Activated naive CD8-positive, alpha-beta T cell treated with anti-CD3 and anti-CD28 coated beads, Interleukin-2, amount 50 U/mL, for 24 hours (primary cell): ENCODE results near the gene TMEM63A.

Experiments used
- ATAC-seq: fragments of 150-1000 bp; cut with Tn5 transposase; one replicate; pipeline ENCODE4 v1.10.0; 2021
- DNase-seq: peaks from one replicate; pipeline ENCODE4 v3.0.0; 2021
- H3K27ac Mint-ChIP-seq: one replicate; pipeline ENCODE4 v1.8.0; 2021; ENCODE audit warnings: mild to moderate bottlenecking, mixed read lengths
- H3K27me3 Mint-ChIP-seq: one replicate; pipeline ENCODE4 v1.8.0; 2021; ENCODE audit warnings: mixed read lengths
- H3K36me3 Mint-ChIP-seq: one replicate; pipeline ENCODE4 v1.8.0; 2021; ENCODE audit warnings: low read depth, mixed read lengths
- H3K4me1 Mint-ChIP-seq: one replicate; pipeline ENCODE4 v1.8.0; 2021; ENCODE audit warnings: mixed read lengths
- H3K4me3 Mint-ChIP-seq: one replicate; pipeline ENCODE4 v1.8.0; 2021; ENCODE audit warnings: mild to moderate bottlenecking, moderate library complexity, mixed read lengths
- H3K9me3 Mint-ChIP-seq: one replicate; pipeline ENCODE4 v1.8.0; 2021; ENCODE audit warnings: mixed read lengths

TMEM63A gene

DNA sequence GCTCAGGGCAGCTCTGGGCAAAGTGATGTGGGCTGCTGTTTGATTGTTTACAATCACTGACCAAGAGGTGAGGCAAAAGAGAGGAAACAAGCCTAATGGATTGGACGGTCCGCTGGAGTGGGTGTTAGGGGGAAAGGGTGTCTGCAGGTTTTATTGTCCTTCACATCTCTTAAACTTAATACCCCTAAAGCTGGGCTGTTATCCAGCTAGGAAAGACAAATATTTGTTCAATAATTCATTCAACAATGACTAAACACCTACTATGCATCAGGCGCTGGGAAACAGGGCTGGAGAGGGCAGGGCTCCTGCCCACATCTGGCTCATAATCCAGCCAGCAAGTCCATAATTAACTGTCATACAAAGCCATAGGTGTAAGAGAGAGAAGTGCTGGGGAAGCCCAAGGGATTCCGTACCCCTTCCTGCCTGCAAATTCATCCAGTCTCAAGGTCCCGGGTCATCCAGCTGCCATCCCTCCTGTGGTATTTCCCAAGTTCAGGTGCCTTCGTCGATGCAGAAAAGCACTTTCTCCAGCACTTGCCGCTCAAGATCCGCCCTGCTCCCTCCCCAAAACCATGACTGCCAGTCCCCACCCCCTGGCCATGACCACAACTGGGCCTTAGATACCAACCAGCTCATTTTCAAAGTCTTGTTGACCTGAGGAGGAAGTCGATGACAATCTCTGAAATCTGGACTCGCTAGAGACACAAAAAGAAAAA lies 10.7 kb downstream of the TMEM63A start:
- no peak overlapping the region for H3K4me3 Mint-ChIP-seq

DNA sequence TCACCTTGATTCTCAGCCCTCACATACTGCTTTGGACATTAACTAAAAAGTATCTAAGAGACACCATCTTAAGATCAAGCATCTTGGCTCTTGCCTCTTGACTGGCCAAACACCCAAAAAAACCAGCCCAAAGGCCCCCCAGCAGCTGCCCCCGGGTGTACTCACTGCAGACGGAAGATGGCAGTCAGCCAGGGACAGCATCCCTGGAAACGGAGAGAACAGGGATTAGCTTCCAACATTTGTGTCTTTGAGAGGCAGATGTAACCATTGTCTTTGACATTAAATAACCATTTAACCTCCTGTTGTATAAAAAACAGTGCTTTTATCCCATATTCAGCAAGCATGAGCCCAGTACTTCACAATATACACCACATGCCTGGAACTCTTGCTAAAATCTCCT lies 11.3 kb downstream of the TMEM63A start:
- H3K27me3 Mint-ChIP-seq, result no peaks in the 10 kb centered on the region
- H3K36me3 Mint-ChIP-seq, result peaks cover 19% of the 10 kb centered on the region
- DNase-seq (no peak), ATAC-seq (no peak)
- no peak overlapping the region for H3K4me3 Mint-ChIP-seq
- no peak overlapping the region for H3K27ac Mint-ChIP-seq
- H3K9me3 Mint-ChIP-seq, result no peaks in the 10 kb centered on the region
- peaks cover 43% of the 10 kb centered on the region for H3K4me1 Mint-ChIP-seq

More for the DNA sequence above, 10.7 kb downstream of the TMEM63A start:
- Mint-ChIP-seq H3K27ac (no peak overlapping the region), H3K36me3 (peaks cover 16% of the 10 kb centered on the region), H3K27me3 (no peaks in the 10 kb centered on the region), H3K9me3 (no peaks in the 10 kb centered on the region), H3K4me1 (peaks cover 43% of the 10 kb centered on the region)
- DNase-seq (no peak), ATAC-seq (no peak)

DNA sequence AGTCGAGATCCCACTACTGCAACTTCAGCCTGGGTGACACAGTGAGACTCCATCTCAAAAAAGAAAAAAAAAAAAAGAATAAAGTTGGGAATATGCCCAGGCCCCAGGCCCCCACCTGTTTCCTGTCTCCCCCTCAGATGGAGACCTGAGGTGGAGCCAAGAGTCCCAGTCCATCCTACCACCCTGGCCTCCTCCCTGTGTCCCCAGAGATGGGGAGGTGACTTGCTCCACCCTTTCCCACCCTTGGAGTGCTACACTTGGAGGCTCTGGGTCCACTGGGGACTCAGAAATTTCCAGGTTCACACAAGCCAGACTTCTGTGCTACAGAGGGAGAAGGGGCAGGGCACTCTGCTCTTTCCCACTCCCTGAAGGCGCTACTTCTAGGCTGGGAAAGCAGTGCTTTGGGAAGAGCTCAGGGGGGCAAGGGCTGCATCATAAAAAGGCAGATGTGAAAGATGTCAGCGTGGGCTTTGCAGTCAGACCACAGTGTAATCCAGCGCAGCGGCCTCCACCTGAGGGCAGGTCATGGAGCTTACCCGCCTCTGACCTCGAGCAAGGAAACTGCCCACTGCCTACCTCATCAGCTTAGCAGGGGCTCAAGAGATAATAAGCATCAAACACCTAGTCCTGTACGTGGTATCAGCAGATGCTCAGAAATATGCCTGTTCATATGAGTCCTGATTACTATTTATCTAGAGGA lies 13.4 kb downstream of the TMEM63A start:
- Mint-ChIP-seq H3K36me3 (peaks cover 27% of the 10 kb centered on the region), H3K9me3 (no peaks in the 10 kb centered on the region), H3K4me1 (peaks cover 55% of the 10 kb centered on the region), H3K4me3 (no peak overlapping the region), H3K27me3 (no peaks in the 10 kb centered on the region), H3K27ac (no peak overlapping the region)
- ATAC-seq, result no peak
- no peak for DNase-seq

- H3K27ac Mint-ChIP-seq, result no peak overlapping the region
- peaks cover 31% of the 10 kb centered on the region for H3K36me3 Mint-ChIP-seq
- peaks cover 46% of the 10 kb centered on the region for H3K4me1 Mint-ChIP-seq
- ATAC-seq (no peak), DNase-seq (no peak)
- H3K4me3 Mint-ChIP-seq, result no peak overlapping the region
- no peaks in the 10 kb centered on the region for H3K27me3 Mint-ChIP-seq
- no peaks in the 10 kb centered on the region for H3K9me3 Mint-ChIP-seq
Measured at GRCh38 chr1:225866981-225867380, 15.2 kb downstream of the TMEM63A start.

DNA sequence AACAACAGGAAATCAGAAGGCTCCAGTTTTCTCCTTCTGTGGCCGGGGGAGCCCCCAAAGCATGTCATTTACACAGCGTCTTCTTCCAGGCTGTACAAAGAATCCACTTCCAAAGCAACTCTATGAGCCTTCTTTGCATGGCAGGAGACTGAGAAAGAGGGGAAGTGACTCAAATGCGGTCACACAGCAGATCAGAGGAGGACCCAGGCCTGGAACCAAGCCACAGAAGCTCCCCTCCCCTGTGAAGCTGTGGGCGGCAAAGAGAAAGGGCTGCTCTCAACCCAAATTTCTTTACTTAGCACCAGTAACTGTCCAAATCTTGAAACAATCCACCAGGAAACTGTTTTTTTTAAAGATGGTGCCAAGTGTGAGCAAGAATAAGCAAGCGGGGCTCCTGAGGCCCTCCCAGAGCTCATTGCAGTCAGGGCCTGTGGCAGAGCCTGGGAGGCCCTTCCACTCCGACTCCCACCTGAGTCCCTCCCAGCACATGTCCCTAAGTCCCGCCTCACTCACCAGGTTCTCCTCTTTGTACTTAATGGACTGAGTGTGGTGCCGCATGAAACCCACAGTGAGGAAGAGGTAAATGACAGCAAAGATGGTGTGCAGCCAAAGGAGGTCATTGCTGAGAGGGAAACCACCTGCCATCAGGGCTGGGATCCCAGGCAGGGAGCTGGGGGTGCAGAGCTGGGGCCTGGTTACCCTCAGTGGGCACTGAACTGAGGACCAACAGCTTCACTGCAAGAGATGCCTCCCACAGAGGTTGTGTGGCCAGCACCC lies 15.9 kb downstream of the TMEM63A start:
- peak; percentile 98 for ATAC-seq
- peak overlapping the region; percentile 29 for H3K4me3 Mint-ChIP-seq
- peak overlapping the region; percentile 28 for H3K27ac Mint-ChIP-seq
- no peaks in the 10 kb centered on the region for H3K9me3 Mint-ChIP-seq
- DNase-seq, result peak; percentile 71
- no peaks in the 10 kb centered on the region for H3K27me3 Mint-ChIP-seq
- H3K36me3 Mint-ChIP-seq, result peaks cover 27% of the 10 kb centered on the region
- peaks cover 40% of the 10 kb centered on the region for H3K4me1 Mint-ChIP-seq

DNA sequence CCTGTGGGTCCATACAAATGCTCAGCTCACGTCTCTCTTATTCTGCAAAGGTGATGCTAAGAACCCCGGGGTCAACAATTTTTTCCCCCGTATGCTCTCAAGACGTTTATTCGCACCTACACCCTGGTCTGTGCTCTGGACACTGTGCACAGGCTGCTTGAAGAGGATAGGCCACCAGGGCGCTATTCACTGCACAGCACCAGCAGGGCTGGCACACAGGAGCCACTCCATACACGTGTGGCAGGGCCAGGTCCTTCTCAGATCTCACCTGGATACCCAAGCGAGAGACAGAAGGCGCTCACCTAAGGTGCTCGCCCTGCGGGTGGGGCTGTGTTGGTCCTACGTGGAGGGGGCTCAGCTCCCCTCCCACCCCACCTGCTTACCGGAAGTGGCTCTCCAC lies 16.7 kb downstream of the TMEM63A start:
- ATAC-seq (no peak), DNase-seq (no peak)
- Mint-ChIP-seq H3K27ac (peak overlapping the region; percentile 28), H3K36me3 (peaks cover 25% of the 10 kb centered on the region), H3K27me3 (no peaks in the 10 kb centered on the region), H3K9me3 (no peaks in the 10 kb centered on the region), H3K4me3 (no peak overlapping the region), H3K4me1 (peaks cover 40% of the 10 kb centered on the region)

- no peak for DNase-seq
- no peak overlapping the region for H3K4me3 Mint-ChIP-seq
- H3K4me1 Mint-ChIP-seq, result peaks cover 38% of the 10 kb centered on the region
- no peak overlapping the region for H3K27ac Mint-ChIP-seq
- H3K27me3 Mint-ChIP-seq, result no peaks in the 10 kb centered on the region
- H3K36me3 Mint-ChIP-seq, result peaks cover 22% of the 10 kb centered on the region
- H3K9me3 Mint-ChIP-seq, result no peaks in the 10 kb centered on the region
- no peak for ATAC-seq
Measured at GRCh38 chr1:225863167-225863566, 19.0 kb downstream of the TMEM63A start.

DNA sequence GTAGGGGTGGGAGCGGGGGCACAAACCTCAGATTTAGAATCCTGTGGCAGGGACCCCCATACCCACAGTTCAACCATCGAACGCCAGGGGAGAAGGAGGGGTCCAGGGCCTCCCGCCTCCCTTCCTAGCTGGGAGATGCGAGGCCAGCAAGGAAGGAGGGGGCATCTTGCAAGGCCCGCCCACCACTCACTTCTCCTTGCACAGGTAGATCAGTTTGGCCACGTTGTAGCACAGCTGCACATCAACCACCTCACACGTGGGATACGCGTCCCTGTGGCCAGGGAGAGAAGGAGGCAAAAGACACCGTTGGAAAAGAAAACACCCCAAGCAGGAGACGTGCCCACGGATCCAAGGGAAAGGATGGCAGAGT lies 19.6 kb downstream of the TMEM63A start:
- ATAC-seq (no peak), DNase-seq (no peak)
- H3K27ac Mint-ChIP-seq, result no peak overlapping the region
- no peaks in the 10 kb centered on the region for H3K9me3 Mint-ChIP-seq
- peaks cover 35% of the 10 kb centered on the region for H3K4me1 Mint-ChIP-seq
- H3K4me3 Mint-ChIP-seq, result no peak overlapping the region
- peaks cover 17% of the 10 kb centered on the region for H3K36me3 Mint-ChIP-seq
- H3K27me3 Mint-ChIP-seq, result no peaks in the 10 kb centered on the region

DNA sequence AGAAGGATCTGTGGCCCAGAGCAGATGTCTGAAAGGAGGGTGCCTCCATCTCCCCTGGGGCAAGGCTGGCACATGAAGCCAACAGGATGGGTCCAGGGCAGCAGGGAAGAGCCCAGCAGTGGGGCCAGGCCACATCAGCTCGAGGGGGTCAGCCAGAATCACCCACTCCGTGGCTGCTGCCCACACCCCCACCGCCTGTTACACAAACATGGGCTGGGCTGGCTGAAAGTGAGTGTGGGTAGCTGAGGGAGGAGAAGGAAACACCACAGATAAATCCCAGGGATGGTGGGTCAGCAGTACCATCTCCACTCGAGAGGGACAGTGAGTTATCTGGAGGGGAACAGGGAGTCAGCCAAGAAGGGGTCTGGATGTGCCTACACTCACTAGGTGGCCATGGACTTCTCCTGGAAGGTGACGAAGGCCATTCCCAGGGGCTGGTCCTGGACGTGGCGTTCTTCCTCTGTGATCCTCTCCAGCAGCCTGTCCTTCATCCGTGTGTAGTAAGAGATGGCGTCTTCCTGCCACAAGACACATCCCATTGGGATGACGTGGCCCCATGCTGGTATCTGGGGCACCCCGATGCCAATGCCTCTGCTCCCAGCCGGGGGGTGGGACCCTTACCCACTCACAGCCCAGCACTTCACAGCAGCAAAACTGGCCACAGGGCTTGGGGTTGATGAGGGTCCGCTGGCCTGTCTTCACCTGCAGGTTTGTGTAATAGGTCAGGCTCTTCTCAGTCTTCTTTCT lies 20.2 kb downstream of the TMEM63A start:
- DNase-seq, result no peak
- H3K4me3 Mint-ChIP-seq, result no peak overlapping the region
- peaks cover 29% of the 10 kb centered on the region for H3K4me1 Mint-ChIP-seq
- no peaks in the 10 kb centered on the region for H3K9me3 Mint-ChIP-seq
- H3K36me3 Mint-ChIP-seq, result peaks cover 17% of the 10 kb centered on the region
- no peak for ATAC-seq
- H3K27ac Mint-ChIP-seq, result no peak overlapping the region
- H3K27me3 Mint-ChIP-seq, result no peaks in the 10 kb centered on the region

DNA sequence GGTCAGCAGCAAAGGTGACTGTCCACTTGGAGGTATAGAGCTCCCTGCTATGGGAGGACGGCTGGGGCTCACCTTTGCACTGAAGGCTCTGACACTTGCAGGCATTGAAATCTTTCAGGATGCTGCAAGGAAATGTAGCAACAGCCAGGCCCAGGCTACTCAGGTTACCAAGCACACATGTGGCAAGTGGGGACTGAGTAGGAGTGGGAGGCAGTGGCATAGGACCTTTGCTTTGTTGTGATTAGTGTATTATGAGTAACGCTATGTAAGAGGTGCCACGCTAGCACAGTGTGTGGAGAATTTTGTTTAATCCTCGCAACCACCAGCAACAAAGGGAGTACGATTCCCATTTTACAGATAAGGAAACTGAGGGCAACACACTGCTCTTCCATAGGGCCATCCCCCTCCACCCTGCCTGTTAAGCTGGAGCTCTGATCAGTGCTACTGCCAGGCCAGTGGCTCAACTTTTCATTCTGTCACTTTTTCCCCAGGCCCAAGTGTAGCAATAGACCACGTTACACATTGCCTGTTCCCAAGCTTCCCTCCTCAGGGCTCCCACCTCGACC lies 21.2 kb downstream of the TMEM63A start:
- Mint-ChIP-seq H3K27me3 (no peaks in the 10 kb centered on the region), H3K4me1 (peaks cover 20% of the 10 kb centered on the region), H3K27ac (no peak overlapping the region), H3K9me3 (no peaks in the 10 kb centered on the region), H3K36me3 (peaks cover 18% of the 10 kb centered on the region), H3K4me3 (no peak overlapping the region)
- ATAC-seq (no peak), DNase-seq (no peak)

GRCh38 chr1:225860107-225860506 lies 22.1 kb downstream of the TMEM63A start:
- H3K27me3 Mint-ChIP-seq, result no peaks in the 10 kb centered on the region
- peaks cover 15% of the 10 kb centered on the region for H3K4me1 Mint-ChIP-seq
- DNase-seq (no peak), ATAC-seq (no peak)
- no peaks in the 10 kb centered on the region for H3K9me3 Mint-ChIP-seq
- no peak overlapping the region for H3K4me3 Mint-ChIP-seq
- H3K27ac Mint-ChIP-seq, result no peak overlapping the region
- peaks cover 15% of the 10 kb centered on the region for H3K36me3 Mint-ChIP-seq

GRCh38 chr1:225859151-225859550 lies 23.0 kb downstream of the TMEM63A start:
- ATAC-seq, result no peak
- peaks cover 18% of the 10 kb centered on the region for H3K36me3 Mint-ChIP-seq
- H3K4me1 Mint-ChIP-seq, result peaks cover 9% of the 10 kb centered on the region
- DNase-seq, result no peak
- no peak overlapping the region for H3K4me3 Mint-ChIP-seq
- H3K27me3 Mint-ChIP-seq, result no peaks in the 10 kb centered on the region
- H3K9me3 Mint-ChIP-seq, result no peaks in the 10 kb centered on the region
- no peak overlapping the region for H3K27ac Mint-ChIP-seq

GRCh38 chr1:225857256-225857655 lies 24.9 kb downstream of the TMEM63A start:
- H3K4me1 Mint-ChIP-seq, result peaks cover 13% of the 10 kb centered on the region
- no peak overlapping the region for H3K4me3 Mint-ChIP-seq
- no peaks in the 10 kb centered on the region for H3K27me3 Mint-ChIP-seq
- no peak overlapping the region for H3K27ac Mint-ChIP-seq
- peaks cover 16% of the 10 kb centered on the region for H3K36me3 Mint-ChIP-seq
- no peak for DNase-seq
- H3K9me3 Mint-ChIP-seq, result no peaks in the 10 kb centered on the region
- no peak for ATAC-seq
